ENCODE measurements around the gene PTGER1. TPM values are rescaled to one million over a fixed set of nuclear protein-coding genes. Genes with fewer than 3 reads are reported as not detected.
A peak's percentile ranks its signal among the peaks of the same experiment; 100 is the strongest.

PTGER1 gene
- total RNA-seq, 3 donors from 2014 or later (not counting 1 experiment from before 2014, with no cell fraction given): 0.35 to 0.73 TPM; not detected in 1

DNA sequence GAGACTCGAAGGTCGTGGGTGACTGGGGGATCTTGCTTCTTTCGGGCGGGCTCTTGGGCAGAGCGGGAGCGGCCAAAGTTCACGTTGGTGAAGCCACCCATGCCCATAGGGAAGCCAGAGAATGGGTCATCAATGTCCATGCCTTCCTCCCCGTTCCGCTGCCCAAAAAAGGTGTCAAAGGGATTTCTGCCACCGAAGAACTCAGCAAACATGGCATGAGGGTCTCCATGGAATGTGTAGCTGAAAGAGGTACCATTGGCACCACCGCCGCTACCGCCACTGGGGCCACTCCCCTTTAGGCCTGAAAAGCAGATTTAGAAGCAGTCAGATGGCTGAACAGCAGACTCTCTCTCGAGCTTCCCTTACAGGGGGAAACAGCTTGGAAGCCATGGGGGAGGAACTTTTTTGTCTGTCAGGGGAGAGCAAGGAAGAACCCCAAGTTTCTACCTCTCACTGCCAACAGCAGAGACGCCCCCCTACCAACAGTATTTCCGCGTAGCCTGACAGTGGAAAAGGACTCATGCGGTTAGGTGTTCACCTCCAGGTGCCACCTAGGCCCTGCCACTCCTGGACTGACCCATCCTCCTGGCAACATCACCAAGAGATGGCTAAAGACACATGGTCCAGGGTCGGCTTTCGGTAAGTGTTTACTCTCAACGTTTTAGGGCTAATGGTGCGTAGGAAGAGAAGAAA is 41.7 kb upstream of the PTGER1 start:
- Mint-ChIP-seq H3K27me3 (ENCODE audit: low read depth in 2 of 2) (no peaks in the 10 kb centered on the region), H3K9me3 (no peaks in the 10 kb centered on the region), H3K4me1 (peaks cover 31 to 50% of the 10 kb centered on the region in 2 donors), H3K36me3 (peaks cover 8% of the 10 kb centered on the region), H3K27ac (peak overlapping the region; percentile 91 to 96), H3K4me3 (peak overlapping the region; percentile 95)
- Histone ChIP-seq H3K4me1 (ENCODE audit: control insufficient read depth, insufficient read depth, low read length) (peaks cover 52% of the 10 kb centered on the region), H3K27me3 (ENCODE audit: control insufficient read depth, insufficient read depth, low read length) (no peaks in the 10 kb centered on the region), H3K4me3 (ENCODE audit: low read length) (peak overlapping the region; percentile 99), H3K9me3 (ENCODE audit: control insufficient read depth, insufficient read depth, low read length) (no peaks in the 10 kb centered on the region), H3K27ac (ENCODE audit: low read length) (peak overlapping the region; percentile 52), H3K36me3 (ENCODE audit: control insufficient read depth, insufficient read depth, low read length) (peaks cover 34% of the 10 kb centered on the region)
- ATAC-seq: no peak
- intact Hi-C loops (cut with micrococcal nuclease): loop anchor here (5.0 kb wide), 1 partner anchor 100 kb away; the partner anchor contains the start of gene DDX39A
- WGBS (ENCODE audit: insufficient coverage): 47% methylated on average over 17 of the region's 22 CpGs
- TF ChIP-seq, protein P1, sequence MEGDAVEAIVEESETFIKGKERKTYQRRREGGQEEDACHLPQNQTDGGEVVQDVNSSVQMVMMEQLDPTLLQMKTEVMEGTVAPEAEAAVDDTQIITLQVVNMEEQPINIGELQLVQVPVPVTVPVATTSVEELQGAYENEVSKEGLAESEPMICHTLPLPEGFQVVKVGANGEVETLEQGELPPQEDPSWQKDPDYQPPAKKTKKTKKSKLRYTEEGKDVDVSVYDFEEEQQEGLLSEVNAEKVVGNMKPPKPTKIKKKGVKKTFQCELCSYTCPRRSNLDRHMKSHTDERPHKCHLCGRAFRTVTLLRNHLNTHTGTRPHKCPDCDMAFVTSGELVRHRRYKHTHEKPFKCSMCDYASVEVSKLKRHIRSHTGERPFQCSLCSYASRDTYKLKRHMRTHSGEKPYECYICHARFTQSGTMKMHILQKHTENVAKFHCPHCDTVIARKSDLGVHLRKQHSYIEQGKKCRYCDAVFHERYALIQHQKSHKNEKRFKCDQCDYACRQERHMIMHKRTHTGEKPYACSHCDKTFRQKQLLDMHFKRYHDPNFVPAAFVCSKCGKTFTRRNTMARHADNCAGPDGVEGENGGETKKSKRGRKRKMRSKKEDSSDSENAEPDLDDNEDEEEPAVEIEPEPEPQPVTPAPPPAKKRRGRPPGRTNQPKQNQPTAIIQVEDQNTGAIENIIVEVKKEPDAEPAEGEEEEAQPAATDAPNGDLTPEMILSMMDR (IDR thresholded peaks at IDR 0.05): no peak
- peak in 1 of 2 donors; percentile 41 for DNase-seq

DNA sequence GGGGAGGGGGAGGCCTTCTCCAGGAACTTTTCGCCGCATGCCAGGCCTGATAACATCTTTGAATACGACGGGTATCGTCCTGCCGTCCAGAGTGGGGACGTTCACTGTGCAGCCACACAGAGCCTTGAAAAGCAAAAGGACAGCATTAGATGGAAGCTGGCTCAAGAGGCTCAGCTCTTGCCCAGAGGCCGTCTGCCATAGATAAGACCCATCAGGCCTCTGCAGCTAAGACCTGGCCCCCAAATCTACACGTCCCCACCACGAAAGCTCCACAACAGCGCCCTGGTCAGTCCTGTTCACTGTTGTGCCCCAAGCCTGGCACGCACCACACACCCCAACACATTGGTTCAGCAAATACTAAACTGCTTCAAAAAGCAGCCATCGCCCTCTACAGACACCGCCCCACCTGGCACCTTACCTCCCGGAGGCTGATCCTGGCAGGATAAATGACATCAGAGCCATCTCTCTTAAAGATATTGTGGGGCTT is 40.9 kb upstream of the PTGER1 start:
- ATAC-seq: no peak
- Mint-ChIP-seq H3K36me3 (peaks cover 8% of the 10 kb centered on the region), H3K27me3 (ENCODE audit: low read depth in 2 of 2) (no peaks in the 10 kb centered on the region), H3K4me3 (peak overlapping the region; percentile 95), H3K27ac (peak overlapping the region; percentile 91 to 96), H3K4me1 (peaks cover 30 to 44% of the 10 kb centered on the region in 2 donors), H3K9me3 (no peaks in the 10 kb centered on the region)
- no peak overlapping the region for H3K4me3 ChIP-seq (ENCODE audit: low read length)
- no peak overlapping the region for H3K27ac ChIP-seq (ENCODE audit: low read length)
- peaks cover 44% of the 10 kb centered on the region for H3K4me1 ChIP-seq (ENCODE audit: control insufficient read depth, insufficient read depth, low read length)
- intact Hi-C loops (cut with micrococcal nuclease): loop anchor here (5.0 kb wide), 1 partner anchor 99 kb away; the partner anchor contains the start of gene DDX39A
- H3K9me3 ChIP-seq (ENCODE audit: control insufficient read depth, insufficient read depth, low read length): no peaks in the 10 kb centered on the region
- DNase-seq: peak in 1 of 2 donors; percentile 29
- TF ChIP-seq, protein P1 (IDR thresholded peaks at IDR 0.05): no peak
- H3K27me3 ChIP-seq (ENCODE audit: control insufficient read depth, insufficient read depth, low read length): no peaks in the 10 kb centered on the region
- H3K36me3 ChIP-seq (ENCODE audit: control insufficient read depth, insufficient read depth, low read length): peaks cover 34% of the 10 kb centered on the region
- 84% methylated on average over 15 of the region's 15 CpGs for WGBS (ENCODE audit: insufficient coverage)

DNA sequence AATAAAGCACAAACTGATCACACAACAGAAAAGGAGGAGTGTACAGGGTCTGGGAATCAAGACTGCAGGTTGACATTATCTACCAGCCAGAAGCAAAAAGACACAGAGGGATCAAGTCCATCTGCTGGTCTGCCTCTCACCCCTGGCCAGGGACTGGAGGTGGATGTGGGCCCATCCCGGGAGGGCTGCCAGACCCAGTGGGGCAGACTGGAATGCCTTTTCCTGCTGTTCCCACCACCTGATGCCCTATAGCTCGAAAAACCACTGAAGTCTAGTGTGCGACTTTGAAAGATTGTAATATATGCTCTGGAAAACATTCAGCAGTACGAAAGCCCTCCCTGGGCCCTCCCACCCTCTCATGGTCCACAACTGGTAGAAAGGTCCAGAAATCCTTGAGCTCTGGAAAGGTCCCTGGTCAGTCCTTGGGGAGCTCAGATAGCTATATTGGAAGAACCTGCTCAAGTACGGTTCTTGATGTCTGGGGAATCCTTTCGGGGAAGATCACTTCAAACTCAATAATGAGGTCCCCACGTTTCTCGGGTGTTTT is 40.4 kb upstream of the PTGER1 start:
- Mint-ChIP-seq H3K4me1 (peaks cover 30 to 44% of the 10 kb centered on the region in 2 donors), H3K36me3 (peaks cover 8% of the 10 kb centered on the region), H3K27me3 (ENCODE audit: low read depth in 2 of 2) (no peaks in the 10 kb centered on the region), H3K9me3 (no peaks in the 10 kb centered on the region), H3K27ac (peak overlapping the region; percentile 91 to 96), H3K4me3 (peak overlapping the region; percentile 95)
- Histone ChIP-seq H3K27ac (ENCODE audit: low read length) (no peak overlapping the region), H3K27me3 (ENCODE audit: control insufficient read depth, insufficient read depth, low read length) (no peaks in the 10 kb centered on the region), H3K4me3 (ENCODE audit: low read length) (no peak overlapping the region), H3K36me3 (ENCODE audit: control insufficient read depth, insufficient read depth, low read length) (peaks cover 34% of the 10 kb centered on the region), H3K4me1 (ENCODE audit: control insufficient read depth, insufficient read depth, low read length) (peaks cover 39% of the 10 kb centered on the region), H3K9me3 (ENCODE audit: control insufficient read depth, insufficient read depth, low read length) (no peaks in the 10 kb centered on the region)
- intact Hi-C loops (cut with micrococcal nuclease): loop anchor here (5.0 kb wide), 1 partner anchor 98 kb away; the partner anchor contains the start of gene DDX39A
- WGBS (ENCODE audit: insufficient coverage): 89% methylated on average over 8 of the region's 8 CpGs
- TF ChIP-seq, protein P1 (IDR thresholded peaks at IDR 0.05): no peak
- ATAC-seq (no peak), DNase-seq (no peak)

Data from natural killer cell (primary cell).